ENCODE measurements around the gene GBA3. TPM values are rescaled to one million over a fixed set of nuclear protein-coding genes. Genes with fewer than 3 reads are reported as not detected.

The GBA3 gene
- total RNA-seq, 1 donor from 2014 or later, result 0.09 TPM

DNA sequence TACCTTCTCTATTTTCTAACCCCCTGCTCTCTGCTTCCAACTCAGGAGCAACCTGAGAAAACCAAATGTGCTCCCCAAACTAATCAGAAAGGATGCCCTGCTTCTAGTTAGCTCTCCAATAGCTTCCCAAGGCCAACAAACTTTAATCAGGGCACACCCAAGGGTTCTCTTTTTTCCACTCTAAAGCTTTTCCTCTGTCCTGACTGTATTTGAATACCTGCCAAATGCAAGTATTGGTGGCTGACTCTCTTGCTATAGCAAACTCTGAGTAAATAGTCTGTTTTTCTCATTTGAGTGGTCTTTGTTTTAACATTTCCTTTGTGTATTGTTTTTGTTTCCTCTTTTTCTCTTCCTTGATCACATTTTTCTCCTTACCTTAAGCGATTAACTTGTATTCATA is 52.5 kb downstream of the GBA3 start:
- peaks cover 8% of the 10 kb centered on the region for H3K27me3 Mint-ChIP-seq (ENCODE audit: low read depth)
- no peaks in the 10 kb centered on the region for H3K4me1 Mint-ChIP-seq (ENCODE audit: low read depth)
- intact Hi-C loops (cut with micrococcal nuclease), result no loop called here
- H3K27ac Mint-ChIP-seq, result no peak overlapping the region
- no peaks in the 10 kb centered on the region for H3K36me3 Mint-ChIP-seq (ENCODE audit: low read depth)
- H3K4me3 Mint-ChIP-seq (ENCODE audit: low read depth), result no peak overlapping the region
- no peak for DNase-seq (ENCODE audit: low spot score)
- H3K9me3 Mint-ChIP-seq, result no peaks in the 10 kb centered on the region

DNA sequence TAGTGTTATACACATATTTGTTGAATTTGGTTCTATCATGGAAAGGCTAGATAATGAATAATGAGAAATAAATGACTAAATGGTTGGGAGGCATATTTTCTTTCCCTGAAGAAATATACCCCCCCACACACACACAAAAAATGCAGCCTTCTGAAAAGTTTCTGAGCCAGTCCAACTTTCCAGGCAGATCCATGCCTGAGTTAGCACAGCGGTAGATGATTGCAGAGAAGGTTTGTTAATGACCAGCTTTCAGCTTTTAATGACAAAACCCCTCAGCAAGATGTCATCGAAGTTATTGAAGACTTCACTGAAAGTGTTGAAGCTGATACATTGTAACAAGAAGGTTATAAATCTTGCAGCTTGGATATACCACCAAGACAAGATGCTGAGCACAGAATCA is 61.4 kb downstream of the GBA3 start:
- H3K27me3 Mint-ChIP-seq (ENCODE audit: low read depth), result peaks cover 8% of the 10 kb centered on the region
- DNase-seq (ENCODE audit: low spot score), result no peak
- intact Hi-C loops (cut with micrococcal nuclease), result no loop called here
- no peaks in the 10 kb centered on the region for H3K36me3 Mint-ChIP-seq (ENCODE audit: low read depth)
- no peaks in the 10 kb centered on the region for H3K9me3 Mint-ChIP-seq
- H3K4me1 Mint-ChIP-seq (ENCODE audit: low read depth), result no peaks in the 10 kb centered on the region
- H3K27ac Mint-ChIP-seq, result no peak overlapping the region
- H3K4me3 Mint-ChIP-seq (ENCODE audit: low read depth), result no peak overlapping the region

DNA sequence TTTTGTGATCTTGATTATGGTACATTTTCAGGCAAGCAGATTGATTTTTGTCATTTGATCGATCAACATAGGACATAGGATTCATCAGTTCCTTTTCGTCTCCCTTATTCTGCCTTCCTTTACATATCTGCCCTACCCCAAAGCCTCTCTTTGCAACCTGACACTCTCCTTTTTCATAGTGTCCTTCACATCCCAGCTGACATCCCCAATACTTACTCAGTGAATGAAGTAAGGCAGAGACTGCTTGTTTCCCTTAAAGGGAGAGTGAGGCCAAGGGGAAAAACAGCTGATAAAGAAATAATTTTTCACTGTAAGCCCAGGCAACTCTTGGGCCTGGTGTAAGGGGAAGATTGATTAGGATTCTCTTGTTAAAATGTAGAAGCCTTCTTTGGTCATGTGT is 69.8 kb downstream of the GBA3 start:
- Mint-ChIP-seq H3K4me3 (ENCODE audit: low read depth) (no peak overlapping the region), H3K27me3 (ENCODE audit: low read depth) (peaks cover 9% of the 10 kb centered on the region), H3K27ac (no peak overlapping the region), H3K4me1 (ENCODE audit: low read depth) (peaks cover 22% of the 10 kb centered on the region), H3K36me3 (ENCODE audit: low read depth) (peaks cover 15% of the 10 kb centered on the region), H3K9me3 (peaks cover 30% of the 10 kb centered on the region)
- intact Hi-C loops (cut with micrococcal nuclease), result no loop called here
- DNase-seq (ENCODE audit: low spot score), result no peak

DNA sequence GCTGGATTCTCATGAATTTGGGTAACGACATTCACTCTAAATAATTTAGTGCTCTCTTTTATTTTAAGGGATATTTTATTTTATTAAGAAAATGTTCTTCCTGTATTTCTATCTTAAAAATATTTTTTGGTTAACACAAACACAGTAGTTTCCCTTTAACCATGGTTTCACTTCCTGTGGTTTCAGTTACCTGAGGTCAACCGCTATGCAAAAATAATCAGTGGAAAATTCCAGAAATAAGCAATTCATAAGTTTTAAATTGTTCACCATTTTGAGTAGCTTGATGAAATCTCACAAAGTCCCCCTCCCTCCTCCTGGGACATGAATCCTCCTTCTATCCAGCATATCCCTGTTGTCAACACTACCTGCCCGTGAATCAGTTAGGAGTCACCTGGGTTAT is 71.4 kb downstream of the GBA3 start:
- H3K9me3 Mint-ChIP-seq, result peaks cover 30% of the 10 kb centered on the region
- H3K36me3 Mint-ChIP-seq (ENCODE audit: low read depth), result peaks cover 15% of the 10 kb centered on the region
- DNase-seq (ENCODE audit: low spot score), result no peak
- peak overlapping the region; percentile 46 for H3K27ac Mint-ChIP-seq
- H3K4me3 Mint-ChIP-seq (ENCODE audit: low read depth), result no peak overlapping the region
- intact Hi-C loops (cut with micrococcal nuclease), result no loop called here
- peaks cover 3% of the 10 kb centered on the region for H3K27me3 Mint-ChIP-seq (ENCODE audit: low read depth)
- H3K4me1 Mint-ChIP-seq (ENCODE audit: low read depth), result peaks cover 22% of the 10 kb centered on the region

DNA sequence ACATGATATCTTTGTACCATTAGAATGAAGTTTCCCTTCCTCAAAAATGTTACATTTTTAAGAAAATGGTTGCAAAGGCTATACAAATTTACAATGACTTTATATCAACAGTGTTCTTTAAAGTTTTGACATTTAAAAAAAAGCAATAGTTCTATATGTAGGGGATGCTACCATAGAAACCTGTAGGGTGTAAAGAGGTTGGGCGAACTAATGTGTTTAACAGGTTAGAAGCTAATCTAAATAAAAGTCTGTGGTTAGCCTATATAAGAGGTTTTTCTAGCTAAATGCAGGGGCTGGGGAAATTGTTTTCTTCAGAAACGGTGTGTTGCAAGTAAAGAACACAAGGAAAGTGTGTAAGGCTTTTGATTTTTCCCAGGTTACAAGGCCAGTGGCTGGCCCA is 73.3 kb downstream of the GBA3 start:
- H3K4me1 Mint-ChIP-seq (ENCODE audit: low read depth), result peaks cover 22% of the 10 kb centered on the region

DNA sequence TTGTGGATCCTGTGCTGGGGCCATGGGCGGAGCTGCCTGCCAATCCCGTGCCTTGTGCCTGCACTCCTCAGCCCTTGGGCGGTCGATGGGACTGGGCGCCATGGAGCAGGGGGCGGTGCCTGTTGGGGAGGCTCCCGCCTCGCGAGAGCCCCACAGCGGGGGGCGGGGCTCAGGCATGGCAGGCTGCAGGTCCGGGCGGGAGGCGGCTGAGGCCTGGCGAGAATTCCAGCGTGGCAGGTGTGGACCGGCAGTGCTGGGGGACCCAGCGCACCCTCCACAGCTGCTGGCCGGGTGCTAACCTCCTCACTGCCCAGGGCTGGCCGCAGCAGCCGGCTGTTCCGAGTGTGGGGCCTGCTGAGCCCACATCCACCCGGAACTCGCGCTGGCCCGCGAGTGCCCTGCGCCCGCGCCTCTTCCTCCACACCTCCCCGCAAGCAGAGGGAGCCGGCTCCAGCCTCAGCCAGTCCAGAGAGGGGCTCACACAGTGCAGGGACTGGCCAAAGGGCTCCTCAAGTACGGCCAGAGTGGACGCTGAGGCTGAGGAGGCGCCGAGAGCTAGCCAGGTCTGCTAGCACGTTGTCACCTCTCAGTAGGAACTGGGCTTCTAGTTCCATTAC is 85.9 kb downstream of the GBA3 start:
- H3K27ac Mint-ChIP-seq, result no peak overlapping the region
- DNase-seq (ENCODE audit: low spot score), result no peak

More for the DNA sequence above, 73.3 kb downstream of the GBA3 start:
- Mint-ChIP-seq H3K4me3 (ENCODE audit: low read depth) (no peak overlapping the region), H3K36me3 (ENCODE audit: low read depth) (peaks cover 15% of the 10 kb centered on the region), H3K9me3 (peaks cover 32% of the 10 kb centered on the region), H3K27me3 (ENCODE audit: low read depth) (no peaks in the 10 kb centered on the region), H3K27ac (no peak overlapping the region)
- intact Hi-C loops (cut with micrococcal nuclease), result no loop called here
- DNase-seq (ENCODE audit: low spot score), result no peak

DNA sequence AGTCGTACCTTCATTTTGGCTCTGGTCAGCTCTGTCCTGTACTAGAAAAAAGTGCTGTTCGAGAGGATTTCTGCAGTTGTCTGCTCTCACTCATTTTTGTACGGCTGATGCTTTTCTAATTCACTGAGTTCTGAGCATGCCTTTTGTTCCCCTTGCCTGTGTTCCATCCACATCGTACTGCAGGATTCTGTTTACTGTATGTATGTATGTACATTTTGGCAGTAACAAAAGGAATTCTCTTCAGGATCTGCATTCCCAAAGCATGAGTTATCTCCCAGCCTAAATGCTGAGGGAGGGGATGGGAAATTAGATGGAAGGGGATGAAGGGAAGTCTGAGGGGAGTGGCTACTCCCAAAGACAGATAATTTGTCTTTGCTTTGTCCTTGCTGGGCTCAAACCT is 87.6 kb downstream of the GBA3 start:
- Mint-ChIP-seq H3K27ac (no peak overlapping the region), H3K36me3 (ENCODE audit: low read depth) (no peaks in the 10 kb centered on the region), H3K4me1 (ENCODE audit: low read depth) (no peaks in the 10 kb centered on the region), H3K4me3 (ENCODE audit: low read depth) (no peak overlapping the region), H3K27me3 (ENCODE audit: low read depth) (no peaks in the 10 kb centered on the region), H3K9me3 (no peaks in the 10 kb centered on the region)
- DNase-seq (ENCODE audit: low spot score), result no peak
- intact Hi-C loops (cut with micrococcal nuclease), result no loop called here

More for the DNA sequence above, 85.9 kb downstream of the GBA3 start:
- Mint-ChIP-seq H3K4me3 (ENCODE audit: low read depth) (no peak overlapping the region), H3K4me1 (ENCODE audit: low read depth) (no peaks in the 10 kb centered on the region), H3K27me3 (ENCODE audit: low read depth) (peaks cover 1% of the 10 kb centered on the region), H3K36me3 (ENCODE audit: low read depth) (no peaks in the 10 kb centered on the region), H3K9me3 (no peaks in the 10 kb centered on the region)
- intact Hi-C loops (cut with micrococcal nuclease), result no loop called here

DNA sequence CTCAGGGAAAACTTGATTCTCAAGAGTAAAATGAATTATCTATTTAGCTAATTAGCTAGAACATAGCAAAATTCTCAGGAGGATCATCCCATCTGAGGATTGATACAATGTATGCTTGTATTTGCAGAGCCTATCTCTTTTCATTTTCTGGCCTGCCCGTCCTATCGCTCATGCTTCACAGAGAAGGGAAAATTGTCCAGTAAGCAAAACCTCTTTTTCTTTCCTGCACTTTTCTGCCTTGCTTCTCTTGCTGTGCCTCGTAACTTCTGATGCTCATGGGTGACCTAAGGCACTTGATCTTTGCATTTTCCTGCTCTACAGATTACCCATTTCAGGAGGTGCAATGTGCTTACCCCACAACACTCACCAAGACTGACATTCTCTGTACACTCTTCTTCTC is 88.1 kb downstream of the GBA3 start:
- DNase-seq (ENCODE audit: low spot score), result no peak
- no peaks in the 10 kb centered on the region for H3K27me3 Mint-ChIP-seq (ENCODE audit: low read depth)
- no peak overlapping the region for H3K27ac Mint-ChIP-seq
- intact Hi-C loops (cut with micrococcal nuclease), result no loop called here
- H3K36me3 Mint-ChIP-seq (ENCODE audit: low read depth), result no peaks in the 10 kb centered on the region
- no peaks in the 10 kb centered on the region for H3K4me1 Mint-ChIP-seq (ENCODE audit: low read depth)
- H3K4me3 Mint-ChIP-seq (ENCODE audit: low read depth), result no peak overlapping the region
- H3K9me3 Mint-ChIP-seq, result no peaks in the 10 kb centered on the region

DNA sequence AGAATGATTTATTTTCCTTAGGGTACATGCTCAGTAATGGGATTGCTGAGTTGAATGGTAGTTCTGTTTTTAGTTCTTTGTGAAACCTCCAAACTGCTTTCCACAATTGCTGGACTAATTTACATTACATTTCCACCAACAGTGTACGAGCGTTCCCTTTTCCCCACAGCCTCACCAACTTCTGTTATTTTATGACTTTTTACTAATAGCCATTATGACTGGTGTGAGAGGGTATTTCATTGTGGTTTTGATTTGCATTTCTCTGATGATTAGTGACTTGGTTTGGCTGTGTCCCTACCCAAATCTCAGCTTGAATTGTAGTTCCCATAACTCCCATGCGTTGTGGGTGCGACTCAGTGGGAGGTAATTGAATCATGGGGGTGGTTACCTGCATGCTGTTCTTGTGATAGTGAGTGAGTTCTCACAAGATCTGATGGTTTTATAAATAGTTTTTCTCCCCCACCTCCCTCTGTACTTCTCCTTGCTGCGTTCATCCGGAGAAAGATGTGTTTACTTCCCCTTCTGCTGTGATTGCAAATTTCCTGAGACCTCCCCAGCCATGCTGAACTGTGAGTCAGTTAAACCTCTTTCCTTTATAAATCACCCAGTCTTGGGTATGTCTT is 95.1 kb downstream of the GBA3 start:
- Mint-ChIP-seq H3K27ac (no peak overlapping the region), H3K36me3 (ENCODE audit: low read depth) (no peaks in the 10 kb centered on the region), H3K4me3 (ENCODE audit: low read depth) (no peak overlapping the region), H3K27me3 (ENCODE audit: low read depth) (peaks cover 1% of the 10 kb centered on the region), H3K9me3 (no peaks in the 10 kb centered on the region), H3K4me1 (ENCODE audit: low read depth) (no peaks in the 10 kb centered on the region)
- no peak for DNase-seq (ENCODE audit: low spot score)
- intact Hi-C loops (cut with micrococcal nuclease), result no loop called here

DNA sequence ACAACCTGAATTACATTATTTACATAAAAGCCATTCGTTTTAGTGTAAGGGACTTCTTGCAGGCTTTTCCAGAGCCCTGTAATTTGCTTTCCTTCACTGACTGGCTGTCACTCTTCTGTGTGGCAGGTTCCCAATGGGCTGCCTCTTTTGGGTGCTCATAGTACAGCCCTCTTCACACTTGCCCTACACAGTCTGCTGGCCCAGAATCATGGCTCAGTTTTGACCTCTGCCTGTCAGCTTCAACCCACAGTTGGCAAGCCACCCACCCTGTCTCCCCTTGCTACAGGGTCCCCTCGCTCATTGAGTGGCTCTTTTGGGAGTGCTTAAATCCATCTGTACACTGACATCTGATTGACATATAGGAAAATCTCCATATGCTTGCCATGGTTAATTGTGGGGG is 97.9 kb downstream of the GBA3 start:
- H3K27ac Mint-ChIP-seq, result no peak overlapping the region
- H3K9me3 Mint-ChIP-seq, result no peaks in the 10 kb centered on the region
- intact Hi-C loops (cut with micrococcal nuclease), result no loop called here
- no peaks in the 10 kb centered on the region for H3K36me3 Mint-ChIP-seq (ENCODE audit: low read depth)
- DNase-seq (ENCODE audit: low spot score), result no peak
- H3K4me1 Mint-ChIP-seq (ENCODE audit: low read depth), result no peaks in the 10 kb centered on the region
- H3K4me3 Mint-ChIP-seq (ENCODE audit: low read depth), result no peak overlapping the region
- H3K27me3 Mint-ChIP-seq (ENCODE audit: low read depth), result peaks cover 1% of the 10 kb centered on the region

DNA sequence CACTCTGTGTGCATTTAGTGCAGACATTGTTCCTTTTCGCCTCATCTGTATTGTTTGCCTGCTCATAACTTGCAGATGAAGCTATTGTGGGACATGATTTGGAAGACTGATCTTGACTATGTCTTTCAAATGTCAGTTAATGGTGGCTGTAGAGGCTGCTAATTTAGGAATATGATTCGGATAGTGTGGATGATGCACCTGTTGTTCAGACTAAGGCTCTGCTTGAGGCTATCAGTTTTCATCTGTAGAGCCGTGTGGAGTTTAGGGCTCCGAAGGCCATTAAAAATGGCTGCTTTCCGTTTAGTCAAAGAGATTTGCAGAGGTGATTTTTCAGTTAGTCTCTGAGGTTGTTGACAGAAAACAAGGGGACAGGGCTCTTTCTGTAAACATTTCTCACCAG is 102.0 kb downstream of the GBA3 start:
- Mint-ChIP-seq H3K4me1 (ENCODE audit: low read depth) (no peaks in the 10 kb centered on the region), H3K27me3 (ENCODE audit: low read depth) (no peaks in the 10 kb centered on the region), H3K4me3 (ENCODE audit: low read depth) (no peak overlapping the region), H3K27ac (no peak overlapping the region), H3K9me3 (no peaks in the 10 kb centered on the region), H3K36me3 (ENCODE audit: low read depth) (no peaks in the 10 kb centered on the region)
- DNase-seq (ENCODE audit: low spot score), result no peak
- intact Hi-C loops (cut with micrococcal nuclease), result no loop called here

DNA sequence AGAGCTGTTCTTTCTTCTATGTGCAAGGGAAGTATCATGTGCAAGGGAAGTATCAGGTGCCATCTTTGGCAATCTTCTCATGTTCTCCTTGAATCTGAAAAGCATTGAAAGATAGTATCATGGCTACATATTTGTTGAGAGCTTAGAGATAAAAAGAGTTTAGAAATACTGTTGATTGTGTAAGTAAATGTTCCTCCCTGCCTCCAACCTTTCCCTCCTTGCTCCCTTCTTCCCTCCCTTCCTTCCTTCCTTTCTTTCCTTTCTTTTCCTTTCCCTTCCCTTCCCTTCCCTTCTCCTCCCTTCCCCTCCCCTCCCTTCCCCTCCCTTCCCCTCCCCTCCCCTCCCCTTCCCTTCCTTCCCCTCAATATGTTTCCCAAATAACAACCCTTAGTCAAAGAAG is 108.7 kb downstream of the GBA3 start:
- intact Hi-C loops (cut with micrococcal nuclease), result no loop called here

DNA sequence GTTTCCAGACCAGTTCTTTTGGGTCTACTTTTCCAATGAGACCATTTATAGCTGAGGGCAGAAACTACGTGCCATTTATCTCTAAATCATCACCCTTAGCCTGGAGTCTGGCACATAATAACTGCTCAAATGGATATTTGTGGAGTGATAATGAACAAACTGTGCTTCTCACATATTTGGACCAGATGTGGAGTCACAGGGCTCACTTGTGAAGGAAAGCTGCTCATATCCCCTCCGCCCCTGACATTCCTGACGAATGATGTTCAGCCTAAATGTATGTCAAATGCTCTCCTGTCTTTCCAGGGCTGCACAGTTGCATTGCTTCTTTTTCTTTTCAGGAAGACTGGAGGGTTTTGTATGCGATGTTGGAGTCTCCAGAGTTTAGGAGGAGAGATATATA is 110.1 kb downstream of the GBA3 start:
- H3K4me1 Mint-ChIP-seq (ENCODE audit: low read depth), result no peaks in the 10 kb centered on the region
- no peak overlapping the region for H3K27ac Mint-ChIP-seq

More for the DNA sequence above, 108.7 kb downstream of the GBA3 start:
- no peaks in the 10 kb centered on the region for H3K36me3 Mint-ChIP-seq (ENCODE audit: low read depth)
- H3K4me1 Mint-ChIP-seq (ENCODE audit: low read depth), result no peaks in the 10 kb centered on the region
- DNase-seq (ENCODE audit: low spot score), result no peak
- no peak overlapping the region for H3K27ac Mint-ChIP-seq
- no peaks in the 10 kb centered on the region for H3K9me3 Mint-ChIP-seq
- H3K4me3 Mint-ChIP-seq (ENCODE audit: low read depth), result no peak overlapping the region
- peaks cover 2% of the 10 kb centered on the region for H3K27me3 Mint-ChIP-seq (ENCODE audit: low read depth)

More for the DNA sequence above, 110.1 kb downstream of the GBA3 start:
- no peak for DNase-seq (ENCODE audit: low spot score)
- H3K4me3 Mint-ChIP-seq (ENCODE audit: low read depth), result no peak overlapping the region
- peaks cover 2% of the 10 kb centered on the region for H3K27me3 Mint-ChIP-seq (ENCODE audit: low read depth)
- no peaks in the 10 kb centered on the region for H3K9me3 Mint-ChIP-seq
- no peaks in the 10 kb centered on the region for H3K36me3 Mint-ChIP-seq (ENCODE audit: low read depth)
- intact Hi-C loops (cut with micrococcal nuclease), result no loop called here

All from activated T-helper 2 cell treated with anti-CD3 and anti-CD28 coated beads, Interferon-gamma antibody, Interleukin-2, Interleukin-4, amounts not matched to agents 10 μg/mL and 5 μg/mL and 100 μg/mL, durations not matched to agents 14 hours and 24 hours and 36 hours (primary cell).